HUES64 (cell line): ENCODE data around the gene KCNMB2.

Source experiments
- H3K27ac ChIP-seq: 2 replicates; pipeline ENCODE4 v1.7.0; 2013; ENCODE audit warnings: low read depth, low read length, inconsistent platforms
- H3K27me3 ChIP-seq: 2 replicates; pipeline ENCODE4 v1.6.1; 2013; ENCODE audit warnings: mild to moderate bottlenecking, low read length; ENCODE audit not compliant: insufficient read depth
- H3K36me3 ChIP-seq: 2 replicates; pipeline ENCODE4 v1.6.1; 2013; ENCODE audit warnings: mild to moderate bottlenecking, low read length; ENCODE audit not compliant: insufficient read depth
- H3K4me1 ChIP-seq: 2 replicates; pipeline ENCODE4 v1.6.1; 2013; ENCODE audit warnings: mild to moderate bottlenecking, low read length, moderate library complexity; ENCODE audit not compliant: insufficient read depth
- H3K4me3 ChIP-seq: 2 replicates; pipeline ENCODE4 v1.5.1; 2013; ENCODE audit warnings: mild to moderate bottlenecking, low read length, moderate library complexity
- H3K9ac ChIP-seq: 2 replicates; pipeline ENCODE4 v1.6.1; 2013; ENCODE audit warnings: mild to moderate bottlenecking, low read depth, low read length
- H3K9me3 ChIP-seq: 2 replicates; pipeline ENCODE4 v1.6.1; 2013; ENCODE audit warnings: low read depth, low read length; ENCODE audit not compliant: insufficient read depth
- WGBS: fragments of 150-250, 120-280 bp; methylation state at CpG from one replicate; pipeline ENCODE4 v1.1.7; 2013; ENCODE audit warnings: missing lambda C conversion rate; 5-methylcytosine and 5-hydroxymethylcytosine counted together

KCNMB2 gene

DNA sequence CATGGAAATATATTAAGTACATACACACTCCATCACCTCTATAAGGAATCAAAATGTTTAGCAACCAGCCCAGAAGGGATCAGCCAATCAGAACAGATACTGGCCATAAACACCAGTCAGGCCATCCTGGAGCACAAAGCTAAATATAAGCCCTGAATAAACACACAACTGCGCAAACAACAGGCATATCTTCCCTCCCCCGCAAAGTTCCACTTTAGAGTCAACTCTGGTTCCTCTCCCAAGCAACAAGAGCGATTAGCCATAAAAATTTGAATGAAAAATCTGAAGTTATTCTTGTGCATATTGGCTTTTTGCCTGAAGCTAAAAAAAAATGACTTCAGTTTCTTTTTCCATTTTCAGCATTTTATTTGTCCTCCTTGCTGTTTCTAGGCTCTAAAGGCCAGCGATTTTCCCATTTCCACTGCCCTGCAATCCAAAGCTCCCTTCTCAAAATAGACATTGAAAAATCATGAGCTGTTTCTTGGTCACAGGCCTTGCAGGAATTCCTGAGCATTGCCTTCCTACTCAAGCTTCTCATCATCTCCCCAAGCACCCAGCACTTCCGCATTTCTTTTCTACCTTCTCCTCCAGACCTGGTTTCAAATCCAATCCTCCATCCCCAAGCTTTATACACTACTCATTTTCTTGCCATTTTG lies 287.5 kb downstream of the KCNMB2 start:
- WGBS, result 97% methylated on average over 5 of the region's 5 CpGs
- Histone ChIP-seq H3K4me3 (no peak overlapping the region), H3K4me1 (peaks cover 16% of the 10 kb centered on the region)

DNA sequence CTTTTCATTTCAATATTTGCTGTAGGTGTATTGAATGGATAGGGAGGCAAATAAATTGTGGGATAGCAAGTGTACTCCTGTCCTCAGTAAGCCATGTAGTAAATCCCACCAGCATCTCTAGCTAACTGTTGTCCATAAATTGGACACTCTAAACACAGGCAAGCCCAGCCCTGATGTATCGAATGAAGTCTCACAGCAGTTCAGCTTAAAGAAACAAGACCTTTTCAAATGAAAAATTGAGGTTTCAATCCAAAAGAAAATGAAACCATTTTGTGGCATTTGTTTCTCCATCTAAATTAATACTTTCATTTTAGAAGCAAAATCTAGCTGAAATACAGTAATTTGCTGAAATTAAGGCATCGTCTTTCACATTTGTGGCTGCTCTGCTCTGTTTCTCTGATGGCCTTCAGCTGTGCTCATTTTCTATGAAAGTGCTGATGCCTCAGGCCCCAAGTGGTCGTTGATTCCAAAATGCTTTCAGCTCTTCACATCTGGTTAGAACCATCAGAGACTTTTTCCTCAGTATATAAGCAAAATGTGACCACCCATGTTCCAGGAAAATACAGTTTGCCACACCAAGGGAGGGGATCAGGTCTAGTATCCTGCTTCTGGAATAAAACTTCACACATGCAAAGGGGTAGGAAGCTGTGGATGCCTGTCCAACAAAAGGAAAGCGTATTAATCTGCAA lies 290.3 kb downstream of the KCNMB2 start:
- 70% methylated on average over 4 of the region's 4 CpGs for WGBS
- Histone ChIP-seq H3K4me1 (peaks cover 16% of the 10 kb centered on the region), H3K9me3 (no peaks in the 10 kb centered on the region), H3K27me3 (no peaks in the 10 kb centered on the region), H3K4me3 (no peak overlapping the region), H3K9ac (no peak overlapping the region), H3K36me3 (no peaks in the 10 kb centered on the region), H3K27ac (no peak overlapping the region)

More for the DNA sequence above, 287.5 kb downstream of the KCNMB2 start:
- Histone ChIP-seq H3K9ac (no peak overlapping the region), H3K27me3 (no peaks in the 10 kb centered on the region), H3K9me3 (no peaks in the 10 kb centered on the region), H3K36me3 (no peaks in the 10 kb centered on the region), H3K27ac (no peak overlapping the region)

DNA sequence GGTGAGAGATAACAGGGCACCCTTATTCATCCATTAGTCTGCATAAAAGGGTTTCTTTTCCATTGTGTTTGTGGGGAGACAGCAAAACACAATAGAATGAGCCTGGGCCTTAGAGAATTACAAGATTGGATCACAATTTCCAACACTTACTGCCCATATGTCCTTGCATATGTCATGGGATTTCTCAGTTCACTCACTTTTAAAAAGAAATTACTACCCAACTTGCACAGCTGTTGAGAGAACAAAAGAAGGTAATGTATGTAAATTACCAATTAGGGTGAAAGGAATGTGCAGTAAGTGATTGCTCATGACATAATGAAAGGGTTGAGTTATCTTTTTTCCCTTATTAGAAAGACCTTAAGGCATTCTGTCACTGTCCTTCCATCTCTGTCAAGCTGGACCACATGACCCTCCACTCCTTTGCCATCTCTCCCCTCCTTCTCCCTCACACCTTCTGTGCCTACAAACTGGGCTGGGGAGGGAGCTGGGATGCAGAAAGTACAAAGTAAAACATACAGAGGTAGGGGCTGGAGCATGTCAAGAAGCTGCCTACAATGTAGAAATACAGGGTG lies 291.1 kb downstream of the KCNMB2 start:
- Histone ChIP-seq H3K27me3 (no peaks in the 10 kb centered on the region), H3K9me3 (no peaks in the 10 kb centered on the region)

DNA sequence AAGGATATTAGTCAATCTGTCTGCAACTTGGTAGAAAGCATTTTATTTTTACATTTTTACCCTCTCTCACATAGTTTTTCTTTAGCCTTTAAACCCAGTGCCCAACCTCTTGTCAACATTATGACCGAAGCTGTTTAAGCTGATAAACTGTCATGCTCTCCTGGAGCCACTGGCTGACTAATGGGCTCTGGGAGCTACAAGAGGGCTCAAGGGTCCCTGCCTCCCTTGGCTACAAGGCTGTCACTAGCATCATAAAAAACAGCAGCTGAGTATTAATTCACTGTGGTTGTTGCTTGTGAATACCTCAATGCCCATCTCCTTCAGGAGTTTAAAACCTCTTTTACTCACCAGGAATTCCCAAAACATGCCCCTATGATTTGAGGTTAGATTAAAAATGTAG lies 297.5 kb downstream of the KCNMB2 start:
- no peaks in the 10 kb centered on the region for H3K9me3 ChIP-seq
- no peaks in the 10 kb centered on the region for H3K36me3 ChIP-seq
- H3K4me3 ChIP-seq, result no peak overlapping the region
- H3K27me3 ChIP-seq, result no peaks in the 10 kb centered on the region
- no peak overlapping the region for H3K27ac ChIP-seq
- H3K9ac ChIP-seq, result no peak overlapping the region
- H3K4me1 ChIP-seq, result no peaks in the 10 kb centered on the region
- WGBS, result 92% methylated on average over 1 of the region's 1 CpG

More for the DNA sequence above, 291.1 kb downstream of the KCNMB2 start:
- no peaks in the 10 kb centered on the region for H3K36me3 ChIP-seq
- H3K9ac ChIP-seq, result no peak overlapping the region
- H3K27ac ChIP-seq, result no peak overlapping the region
- H3K4me3 ChIP-seq, result no peak overlapping the region
- H3K4me1 ChIP-seq, result peaks cover 16% of the 10 kb centered on the region

DNA sequence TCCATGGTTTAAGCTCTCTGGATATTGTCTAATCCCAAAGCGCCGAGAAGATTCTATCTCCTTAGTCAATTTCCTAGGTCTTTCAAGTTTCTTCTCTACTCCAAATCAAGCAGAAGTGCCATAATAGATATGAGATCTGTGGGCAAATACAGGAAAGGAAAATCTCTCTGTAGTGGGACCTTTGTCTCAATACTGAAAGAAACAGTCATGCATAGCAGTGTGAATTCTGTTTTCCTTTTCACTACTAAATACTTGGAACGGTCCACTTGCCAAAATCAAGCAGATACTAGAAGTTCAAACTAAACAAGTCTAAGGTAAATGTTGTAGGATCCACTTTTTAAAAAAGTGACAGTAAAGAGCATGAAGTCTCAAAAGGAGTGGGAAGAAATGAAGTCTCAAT lies 298.8 kb downstream of the KCNMB2 start:
- Histone ChIP-seq H3K36me3 (no peaks in the 10 kb centered on the region), H3K27ac (no peak overlapping the region), H3K27me3 (no peaks in the 10 kb centered on the region), H3K4me1 (no peaks in the 10 kb centered on the region), H3K9me3 (no peaks in the 10 kb centered on the region), H3K9ac (no peak overlapping the region), H3K4me3 (no peak overlapping the region)
- WGBS, result 100% methylated on average over 3 of the region's 3 CpGs

DNA sequence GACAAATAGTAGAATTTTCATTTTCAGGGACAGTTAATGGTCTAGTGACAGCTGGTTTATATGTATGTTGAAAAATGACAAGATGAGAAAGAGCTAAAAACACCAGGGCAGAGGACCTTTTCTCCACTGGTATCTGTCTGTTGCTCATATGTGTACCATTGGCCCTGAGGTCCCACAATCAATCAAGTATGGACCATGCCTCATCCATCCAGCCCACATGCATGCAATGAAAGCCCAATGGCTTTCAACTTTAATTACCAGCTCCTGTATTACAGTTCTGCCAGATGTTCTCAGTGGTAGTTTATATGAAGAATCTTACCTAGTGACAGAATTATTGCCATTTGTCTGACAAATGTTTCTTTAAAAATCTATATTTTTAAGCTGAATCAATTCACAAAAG lies 301.3 kb downstream of the KCNMB2 start:
- Histone ChIP-seq H3K4me3 (no peak overlapping the region), H3K9ac (no peak overlapping the region), H3K27me3 (no peaks in the 10 kb centered on the region), H3K27ac (no peak overlapping the region), H3K9me3 (0 out of 2 replicates have a peak, but pooled peaks cover 8% of the 10 kb centered on the region), H3K4me1 (no peaks in the 10 kb centered on the region), H3K36me3 (no peaks in the 10 kb centered on the region)

DNA sequence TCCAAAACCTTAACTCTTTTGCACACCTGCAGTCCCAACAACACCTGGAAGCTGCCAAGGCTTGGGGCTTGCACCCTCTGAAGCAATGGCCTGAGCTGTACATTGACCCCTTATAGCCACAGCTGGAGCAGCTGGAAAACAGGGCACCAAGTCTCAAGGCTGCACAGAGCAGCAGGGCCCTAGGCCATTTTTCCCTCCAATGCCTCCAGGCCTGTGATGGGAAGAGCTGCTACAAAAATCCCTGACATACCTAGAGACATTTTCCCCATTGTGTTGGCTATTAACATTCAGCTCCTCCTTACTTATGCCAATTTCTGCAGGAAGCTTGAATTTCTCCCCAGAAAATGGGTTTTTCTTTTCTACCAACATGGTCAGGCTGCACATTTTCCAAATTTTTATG lies 304.4 kb downstream of the KCNMB2 start:
- no peak overlapping the region for H3K9ac ChIP-seq

DNA sequence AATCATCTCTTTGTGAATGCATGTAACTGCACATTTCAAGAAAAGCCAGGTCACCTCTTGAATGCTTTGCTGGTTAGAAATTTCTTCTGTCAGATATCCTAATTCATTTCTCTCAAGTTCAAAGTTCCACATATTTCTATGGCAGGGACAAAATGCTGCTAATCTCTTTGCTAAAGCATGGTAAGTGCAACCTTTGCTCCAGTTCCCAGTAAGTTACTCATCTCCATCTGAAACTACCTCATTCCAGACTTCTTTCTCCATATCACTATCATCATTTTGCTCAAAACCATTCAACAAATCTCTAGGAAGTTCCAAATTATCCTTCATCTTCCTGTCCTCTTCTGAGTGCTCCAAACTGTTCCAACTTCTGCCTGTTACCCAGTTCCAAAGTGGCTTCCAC lies 304.8 kb downstream of the KCNMB2 start:
- Histone ChIP-seq H3K4me3 (no peak overlapping the region), H3K4me1 (no peaks in the 10 kb centered on the region), H3K9ac (no peak overlapping the region), H3K9me3 (0 out of 2 replicates have a peak, but pooled peaks cover 8% of the 10 kb centered on the region), H3K27me3 (no peaks in the 10 kb centered on the region), H3K36me3 (no peaks in the 10 kb centered on the region), H3K27ac (no peak overlapping the region)

More for the DNA sequence above, 304.4 kb downstream of the KCNMB2 start:
- Histone ChIP-seq H3K36me3 (no peaks in the 10 kb centered on the region), H3K27me3 (no peaks in the 10 kb centered on the region), H3K4me3 (no peak overlapping the region), H3K27ac (no peak overlapping the region), H3K4me1 (no peaks in the 10 kb centered on the region), H3K9me3 (0 out of 2 replicates have a peak, but pooled peaks cover 8% of the 10 kb centered on the region)

DNA sequence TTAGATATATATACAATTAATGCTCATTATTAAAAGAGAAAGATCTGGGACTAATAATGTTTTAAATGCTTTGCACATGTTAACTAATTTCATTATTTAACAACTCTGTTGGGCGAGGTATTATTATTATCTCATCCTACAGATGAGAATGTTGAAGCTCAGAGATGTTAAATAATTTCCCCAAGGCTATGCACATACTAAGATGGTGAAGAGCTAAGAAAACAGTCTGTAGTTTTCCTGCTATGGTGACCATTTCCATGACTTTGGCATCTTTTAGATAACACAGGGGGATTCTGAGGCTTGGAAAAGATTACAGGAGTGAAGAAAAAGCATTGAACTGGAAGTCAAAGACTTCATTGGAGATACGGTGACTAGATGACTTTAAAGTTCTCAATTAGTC lies 308.7 kb downstream of the KCNMB2 start:
- no peaks in the 10 kb centered on the region for H3K36me3 ChIP-seq

DNA sequence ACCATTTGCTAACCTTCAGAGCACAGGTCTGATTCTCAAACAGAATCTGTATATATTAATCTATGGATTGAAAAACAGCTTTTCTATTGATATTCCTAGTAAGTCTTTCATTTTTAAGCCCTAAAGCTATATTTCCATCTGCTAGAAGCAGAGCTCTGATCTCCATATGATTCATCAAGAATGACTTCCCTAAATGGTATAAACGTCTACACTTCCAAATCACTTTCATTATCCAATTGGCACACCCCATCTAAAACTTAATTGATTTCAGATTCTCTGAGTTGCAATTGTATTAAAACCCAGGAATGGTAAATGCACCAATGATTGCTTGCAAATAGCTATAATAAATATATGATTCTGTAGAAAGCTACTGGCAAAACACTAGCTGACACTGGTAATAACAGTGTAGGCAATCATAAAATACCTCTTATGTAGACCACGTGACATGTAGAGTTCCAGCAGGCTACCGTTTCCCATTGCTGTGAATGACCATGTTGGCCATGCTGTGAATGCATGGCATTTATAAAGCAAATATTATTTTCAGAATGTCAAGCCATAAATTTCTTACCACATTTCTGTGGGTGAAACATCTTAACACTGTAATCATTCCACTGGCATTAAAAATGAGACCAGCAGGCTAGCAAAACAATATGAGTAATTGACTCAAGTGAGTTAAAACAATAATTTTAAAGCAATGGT lies 309.3 kb downstream of the KCNMB2 start:
- no peak overlapping the region for H3K4me3 ChIP-seq
- H3K9ac ChIP-seq, result no peak overlapping the region
- H3K36me3 ChIP-seq, result no peaks in the 10 kb centered on the region
- H3K27ac ChIP-seq, result no peak overlapping the region
- H3K27me3 ChIP-seq, result no peaks in the 10 kb centered on the region
- H3K9me3 ChIP-seq, result 0 out of 2 replicates have a peak, but pooled peaks cover 5% of the 10 kb centered on the region
- 0 out of 2 replicates have a peak, but pooled peaks cover 5% of the 10 kb centered on the region for H3K4me1 ChIP-seq
- WGBS, result 90% methylated on average over 3 of the region's 3 CpGs

More for the DNA sequence above, 308.7 kb downstream of the KCNMB2 start:
- no peak overlapping the region for H3K27ac ChIP-seq
- H3K4me3 ChIP-seq, result no peak overlapping the region
- no peak overlapping the region for H3K9ac ChIP-seq
- H3K27me3 ChIP-seq, result no peaks in the 10 kb centered on the region
- WGBS, result 97% methylated on average over 1 of the region's 2 CpGs
- 0 out of 2 replicates have a peak, but pooled peaks cover 8% of the 10 kb centered on the region for H3K9me3 ChIP-seq
- H3K4me1 ChIP-seq, result 0 out of 2 replicates have a peak, but pooled peaks cover 5% of the 10 kb centered on the region

DNA sequence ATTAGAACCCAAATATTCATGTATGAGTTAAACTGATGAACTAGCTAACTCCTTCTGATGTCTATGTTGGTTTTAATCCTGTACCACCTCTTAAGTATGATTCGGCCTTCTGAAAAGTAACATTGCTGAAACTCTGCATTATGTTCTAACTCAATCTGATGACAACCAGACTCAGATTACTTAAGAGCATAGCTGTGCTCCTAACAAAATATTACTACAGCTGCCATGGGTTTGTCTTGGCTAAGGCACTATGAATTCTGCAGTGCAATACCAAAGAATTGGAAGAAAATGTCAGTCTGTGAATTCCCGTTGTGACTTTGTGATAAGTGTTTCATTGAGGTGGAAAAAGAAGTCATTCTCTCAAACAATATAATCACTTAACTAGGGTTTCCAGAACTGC lies 311.0 kb downstream of the KCNMB2 start:
- H3K4me1 ChIP-seq, result 0 out of 2 replicates have a peak, but pooled peaks cover 5% of the 10 kb centered on the region
- no peak overlapping the region for H3K27ac ChIP-seq
- WGBS, result 86% methylated on average over 2 of the region's 2 CpGs
- no peaks in the 10 kb centered on the region for H3K36me3 ChIP-seq
- H3K9ac ChIP-seq, result no peak overlapping the region
- H3K27me3 ChIP-seq, result no peaks in the 10 kb centered on the region
- H3K4me3 ChIP-seq, result no peak overlapping the region
- H3K9me3 ChIP-seq, result no peaks in the 10 kb centered on the region
